Measurements from ENCODE around the gene STX17. TPM values are rescaled to one million over a fixed set of nuclear protein-coding genes. Genes with fewer than 3 reads are reported as not detected.

Gene STX17
- total RNA-seq, 1 donor: 32.2 TPM

- Histone ChIP-seq H3K4me1 (ENCODE audit: insufficient read depth, low read length) (no peaks in the 10 kb centered on the region), H3K27ac (ENCODE audit: low read depth, low read length) (no peak overlapping the region), H3K4me3 (ENCODE audit: insufficient read depth, low read length) (no peak overlapping the region), H3K27me3 (ENCODE audit: insufficient read depth, low read length) (no peaks in the 10 kb centered on the region), H3K4me2 (ENCODE audit: insufficient read depth, low read length) (no peak overlapping the region), H4K20me1 (ENCODE audit: insufficient read depth, low read length) (no peaks in the 10 kb centered on the region), H3K79me2 (ENCODE audit: insufficient read depth, low read length) (no peaks in the 10 kb centered on the region), H3K36me3 (ENCODE audit: insufficient read depth, low read length) (peaks cover 8% of the 10 kb centered on the region), H3K9me3 (ENCODE audit: low read depth, low read length) (no peaks in the 10 kb centered on the region), H2AFZ (ENCODE audit: low read length) (no peak overlapping the region)
- DNase-seq (ENCODE audit: insufficient read length, low spot score, missing footprints): no peak
- no peak for TF ChIP-seq CTCF (IDR thresholded peaks at IDR 0.05; ENCODE audit: extremely low read depth, low read depth, low read length)
These were observed 56.3 kb downstream of the STX17 start for GRCh38 chr9:99962680-99963261.

- Histone ChIP-seq H3K4me3 (ENCODE audit: insufficient read depth, low read length) (no peak overlapping the region), H3K9me3 (ENCODE audit: low read depth, low read length) (no peaks in the 10 kb centered on the region), H2AFZ (ENCODE audit: low read length) (no peak overlapping the region), H3K4me2 (ENCODE audit: insufficient read depth, low read length) (no peak overlapping the region), H3K36me3 (ENCODE audit: insufficient read depth, low read length) (peaks cover 5% of the 10 kb centered on the region), H3K79me2 (ENCODE audit: insufficient read depth, low read length) (no peaks in the 10 kb centered on the region), H3K27ac (ENCODE audit: low read depth, low read length) (no peak overlapping the region), H3K27me3 (ENCODE audit: insufficient read depth, low read length) (no peaks in the 10 kb centered on the region), H4K20me1 (ENCODE audit: insufficient read depth, low read length) (no peaks in the 10 kb centered on the region), H3K4me1 (ENCODE audit: insufficient read depth, low read length) (no peaks in the 10 kb centered on the region)
- TF ChIP-seq CTCF (IDR thresholded peaks at IDR 0.05; ENCODE audit: extremely low read depth, low read depth, low read length): no peak
- DNase-seq (ENCODE audit: insufficient read length, low spot score, missing footprints): no peak
These were observed 57.9 kb downstream of the STX17 start for GRCh38 chr9:99964336-99964735.

- peaks cover 3% of the 10 kb centered on the region for H3K36me3 ChIP-seq (ENCODE audit: insufficient read depth, low read length)
- no peaks in the 10 kb centered on the region for H4K20me1 ChIP-seq (ENCODE audit: insufficient read depth, low read length)
- H3K4me2 ChIP-seq (ENCODE audit: insufficient read depth, low read length): no peak overlapping the region
- H3K27ac ChIP-seq (ENCODE audit: low read depth, low read length): no peak overlapping the region
- no peaks in the 10 kb centered on the region for H3K79me2 ChIP-seq (ENCODE audit: insufficient read depth, low read length)
- no peaks in the 10 kb centered on the region for H3K27me3 ChIP-seq (ENCODE audit: insufficient read depth, low read length)
- H3K9me3 ChIP-seq (ENCODE audit: low read depth, low read length): no peaks in the 10 kb centered on the region
- DNase-seq (ENCODE audit: insufficient read length, low spot score, missing footprints): no peak
- H2AFZ ChIP-seq (ENCODE audit: low read length): no peak overlapping the region
- no peak for TF ChIP-seq CTCF (IDR thresholded peaks at IDR 0.05; ENCODE audit: extremely low read depth, low read depth, low read length)
- no peaks in the 10 kb centered on the region for H3K4me1 ChIP-seq (ENCODE audit: insufficient read depth, low read length)
- no peak overlapping the region for H3K4me3 ChIP-seq (ENCODE audit: insufficient read depth, low read length)
These were observed 59.5 kb downstream of the STX17 start for GRCh38 chr9:99966001-99966400.

- Histone ChIP-seq H3K4me2 (ENCODE audit: insufficient read depth, low read length) (no peak overlapping the region), H3K36me3 (ENCODE audit: insufficient read depth, low read length) (no peaks in the 10 kb centered on the region), H2AFZ (ENCODE audit: low read length) (no peak overlapping the region), H3K27ac (ENCODE audit: low read depth, low read length) (no peak overlapping the region), H3K79me2 (ENCODE audit: insufficient read depth, low read length) (no peaks in the 10 kb centered on the region), H4K20me1 (ENCODE audit: insufficient read depth, low read length) (no peaks in the 10 kb centered on the region), H3K27me3 (ENCODE audit: insufficient read depth, low read length) (no peaks in the 10 kb centered on the region), H3K4me3 (ENCODE audit: insufficient read depth, low read length) (no peak overlapping the region), H3K9me3 (ENCODE audit: low read depth, low read length) (no peaks in the 10 kb centered on the region), H3K4me1 (ENCODE audit: insufficient read depth, low read length) (no peaks in the 10 kb centered on the region)
- TF ChIP-seq CTCF (IDR thresholded peaks at IDR 0.05; ENCODE audit: extremely low read depth, low read depth, low read length): no peak
- DNase-seq (ENCODE audit: insufficient read length, low spot score, missing footprints): no peak
These were observed 60.3 kb downstream of the STX17 start for GRCh38 chr9:99966716-99967115.

Measured in osteoblast (primary cell).